Cortex of kidney (tissue), 1 donor: Measurements from ENCODE around the gene CFAP70.
"Not testable (repeated sequence)": the region's sequence is repeated elsewhere in the genome, so short reads cannot be mapped to it uniquely, and the experiment has no call there.

Experiments used
- DNase-seq: peaks from one replicate; lab custom pipeline; 2025; lab: John Stamatoyannopoulos, UW

CFAP70 gene

GRCh38 chr10:73339436-73339835, 19.2 kb downstream of the CFAP70 start:
- DNase-seq = no peak

DNA sequence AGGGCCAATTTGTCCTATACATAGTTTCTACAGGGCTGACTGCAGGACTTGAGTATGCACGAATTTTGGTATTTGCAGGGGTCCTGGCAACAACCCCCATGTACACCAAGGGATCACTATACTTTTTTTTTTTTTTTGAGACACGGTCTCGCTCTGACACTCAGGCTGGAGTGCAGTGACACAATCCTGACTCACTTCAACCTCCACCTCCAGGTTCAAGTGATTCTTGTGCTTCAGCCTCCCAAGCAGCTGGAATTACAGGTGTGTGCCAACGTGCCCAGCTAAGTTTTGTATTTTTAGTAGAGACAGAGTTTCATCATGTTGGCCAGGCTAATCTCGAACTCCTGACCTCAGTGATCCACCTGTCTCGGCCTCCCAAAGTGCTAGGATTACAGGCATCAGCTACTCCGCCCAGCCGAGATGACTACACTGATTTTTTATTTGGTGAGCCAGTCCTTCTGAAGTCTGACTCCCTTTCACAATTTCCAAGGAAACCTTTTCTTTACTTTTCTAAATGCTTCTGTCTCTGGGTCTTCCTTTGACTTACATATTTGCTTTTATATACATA, 19.8 kb downstream of the CFAP70 start:
- DNase-seq = no peak

GRCh38 chr10:73333202-73333601, 25.5 kb downstream of the CFAP70 start:
- DNase-seq = no peak

DNA sequence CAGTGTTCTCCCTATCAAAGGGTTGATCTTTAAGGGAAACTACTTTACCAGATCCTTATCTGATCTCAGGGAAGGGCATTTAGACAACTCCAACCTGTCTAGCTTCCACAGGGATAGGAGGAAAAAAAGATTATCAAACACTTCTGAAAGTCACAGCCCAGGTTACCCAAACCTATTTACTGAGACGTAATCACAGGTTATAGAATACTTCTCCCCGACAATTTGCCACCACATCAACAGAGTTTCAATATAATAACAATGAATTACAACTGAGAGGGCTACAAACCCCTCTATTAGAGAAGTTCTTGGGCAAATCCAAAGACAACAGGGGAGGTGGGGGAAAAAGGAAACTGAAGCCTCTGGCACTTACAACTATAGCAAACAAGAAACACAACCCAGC, 26.3 kb downstream of the CFAP70 start:
- DNase-seq = no peak

DNA sequence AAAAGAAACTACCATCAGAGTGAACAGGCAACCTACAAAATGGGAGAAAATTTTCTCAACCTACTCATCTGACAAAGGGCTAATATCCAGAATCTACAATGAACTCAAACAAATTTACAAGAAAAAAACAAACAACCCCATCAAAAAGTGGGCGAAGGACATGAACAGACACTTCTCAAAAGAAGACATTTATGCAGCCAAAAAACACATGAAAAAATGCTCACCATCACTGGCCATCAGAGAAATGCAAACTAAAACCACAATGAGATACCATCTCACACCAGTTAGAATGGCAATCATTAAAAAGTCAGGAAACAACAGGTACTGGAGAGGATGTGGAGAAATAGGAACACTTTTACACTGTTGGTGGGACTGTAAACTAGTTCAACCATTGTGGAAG, 30.1 kb downstream of the CFAP70 start:
- not testable (repeated sequence) for DNase-seq

GRCh38 chr10:73325290-73325689, 33.4 kb downstream of the CFAP70 start:
- DNase-seq = not testable (repeated sequence)

DNA sequence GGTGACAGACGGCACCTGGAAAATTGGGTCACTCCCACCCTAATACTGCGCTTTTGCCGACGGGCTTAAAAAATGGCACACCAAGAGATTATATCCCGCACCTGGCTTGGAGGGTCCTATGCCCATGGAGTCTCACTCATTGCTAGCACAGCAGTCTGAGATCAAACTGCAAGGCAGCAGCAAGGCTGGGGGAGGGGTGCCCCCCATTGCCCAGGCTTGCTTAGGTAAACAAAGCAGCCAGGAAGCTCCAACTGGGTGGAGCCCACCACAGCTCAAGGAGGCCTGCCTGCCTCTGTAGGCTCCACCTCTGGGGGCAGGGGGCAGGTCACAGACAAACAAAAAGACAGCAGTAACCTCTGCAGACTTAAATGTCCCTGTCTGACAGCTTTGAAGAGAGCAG, 35.1 kb downstream of the CFAP70 start:
- not testable (repeated sequence) for DNase-seq

- DNase-seq = no peak
These were observed 48.2 kb downstream of the CFAP70 start for GRCh38 chr10:73310475-73310874.

DNA sequence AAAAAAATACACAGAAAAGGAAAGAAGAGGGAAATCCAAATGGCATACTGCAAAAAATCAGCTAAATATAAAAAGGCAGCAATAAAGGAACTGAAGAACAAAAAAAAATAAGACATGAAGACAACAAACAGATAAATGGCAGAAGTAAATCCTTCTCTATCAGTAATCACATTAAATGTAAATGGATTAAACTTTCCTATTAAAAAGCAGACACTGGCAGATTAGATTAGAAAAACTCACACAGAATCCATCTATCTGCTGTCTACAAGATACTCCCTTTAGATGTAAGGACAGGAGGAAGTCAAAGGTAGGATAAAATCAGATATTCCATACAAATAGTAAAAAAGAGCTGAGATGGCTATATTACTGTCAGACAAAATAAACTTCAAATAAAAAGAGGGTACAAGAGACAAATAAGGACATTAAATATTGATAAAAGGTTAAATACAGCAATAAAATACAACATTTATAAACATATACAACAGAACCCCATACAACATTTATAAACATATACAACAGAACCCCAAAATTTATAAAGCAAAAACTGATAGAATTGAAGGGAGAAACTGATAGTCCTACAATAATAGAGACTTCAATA, 51.4 kb downstream of the CFAP70 start:
- no peak for DNase-seq

DNA sequence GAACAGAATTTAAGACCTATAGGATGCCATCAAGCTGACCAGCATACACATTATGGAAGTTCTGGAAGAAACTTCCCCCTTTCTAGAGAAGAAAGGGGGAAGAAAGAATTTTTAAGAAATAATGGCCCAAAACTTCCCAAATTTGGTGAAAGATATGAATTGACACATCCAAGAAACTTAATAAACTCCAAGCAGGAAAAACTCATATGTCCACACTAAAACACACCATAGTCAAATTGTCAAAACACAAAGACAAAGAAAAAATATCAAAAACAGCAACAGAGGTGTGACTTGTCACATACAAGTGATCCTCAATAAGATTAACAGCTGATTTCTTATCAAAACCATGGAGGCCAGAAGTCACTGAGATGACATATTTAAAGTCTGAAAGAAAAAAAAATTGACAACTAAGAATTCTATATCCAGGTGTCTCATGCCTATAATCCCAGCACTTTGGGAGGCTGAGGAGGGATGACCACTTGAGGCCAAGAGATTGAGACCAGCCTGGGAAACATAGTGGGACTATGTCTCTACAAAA, 52.4 kb downstream of the CFAP70 start:
- no peak for DNase-seq

- no peak for DNase-seq
These were observed 61.7 kb downstream of the CFAP70 start for GRCh38 chr10:73296946-73297345.

- no peak for DNase-seq
These were observed 65.2 kb downstream of the CFAP70 start for GRCh38 chr10:73293461-73293860.

DNA sequence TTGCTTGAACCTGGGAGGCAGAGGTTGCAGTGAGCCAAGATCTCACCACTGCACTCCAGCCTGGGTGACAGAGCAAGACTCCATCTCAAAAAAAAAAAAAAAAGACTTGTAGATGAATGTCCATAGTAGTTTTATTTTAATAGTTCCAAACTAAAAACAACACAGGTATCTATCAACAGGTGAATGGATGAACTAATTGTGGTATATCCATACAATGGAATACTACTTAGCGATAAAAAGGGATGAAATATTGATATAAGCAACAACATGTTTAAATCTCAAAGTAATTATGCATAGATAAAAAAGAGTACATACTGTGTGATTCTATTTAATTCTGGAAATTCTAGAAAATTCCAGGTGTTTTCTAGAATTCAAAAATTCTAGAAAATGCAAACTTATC, 68.7 kb downstream of the CFAP70 start:
- DNase-seq = no peak

GRCh38 chr10:73287441-73287840, 71.2 kb downstream of the CFAP70 start:
- DNase-seq = no peak

GRCh38 chr10:73281097-73281496, 77.6 kb downstream of the CFAP70 start:
- no peak for DNase-seq

DNA sequence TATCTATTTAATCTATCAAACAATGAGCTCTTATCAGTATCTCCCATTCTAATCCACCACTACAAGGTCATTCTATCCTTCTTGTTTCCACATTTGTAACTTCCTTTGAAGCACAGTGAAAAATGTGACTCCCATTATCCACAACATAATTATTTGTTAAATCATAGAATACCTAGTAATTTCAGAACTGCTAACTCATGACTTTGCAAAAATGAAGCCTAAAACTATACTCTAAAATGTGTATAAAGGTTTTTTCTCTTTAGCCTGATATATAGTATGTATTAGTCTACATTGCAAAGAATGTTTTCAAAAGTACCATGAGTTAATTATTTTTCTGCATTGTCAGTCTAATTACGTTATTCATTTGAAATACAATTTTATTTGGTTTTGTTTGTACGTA, 94.2 kb downstream of the CFAP70 start:
- DNase-seq = no peak

- DNase-seq = no peak
These were observed 94.8 kb downstream of the CFAP70 start for GRCh38 chr10:73263693-73264347.

GRCh38 chr10:73262880-73263555, 95.6 kb downstream of the CFAP70 start:
- no peak for DNase-seq

DNA sequence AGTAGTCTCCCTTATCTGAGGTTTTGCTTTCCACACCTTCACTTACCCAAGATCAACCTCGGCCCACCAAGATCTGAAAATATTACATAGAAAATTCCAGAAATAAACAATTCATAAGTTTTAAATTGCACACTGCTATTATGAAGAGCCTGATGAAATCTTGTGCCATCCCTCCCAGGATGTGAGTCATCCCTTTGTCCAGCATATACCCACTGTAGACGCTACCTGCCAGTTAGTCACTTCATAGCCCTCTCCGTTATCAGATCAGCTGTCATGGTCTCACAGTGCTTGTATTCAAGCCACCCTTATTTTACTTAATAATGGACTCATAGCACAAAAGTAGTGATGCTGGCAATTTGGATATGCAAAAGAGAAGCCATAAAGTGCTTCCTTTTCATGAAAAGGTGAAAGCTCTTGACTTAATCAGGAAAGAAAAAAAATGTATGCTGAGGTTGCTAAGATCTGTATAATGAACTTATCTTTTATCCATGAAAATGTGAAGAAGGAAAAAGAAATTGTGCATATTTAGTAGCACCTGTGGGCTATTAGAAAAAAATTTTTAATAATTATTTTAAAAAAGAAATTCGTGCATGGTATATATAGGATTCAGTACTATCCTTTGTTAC, 96.4 kb downstream of the CFAP70 start:
- DNase-seq = no peak

DNA sequence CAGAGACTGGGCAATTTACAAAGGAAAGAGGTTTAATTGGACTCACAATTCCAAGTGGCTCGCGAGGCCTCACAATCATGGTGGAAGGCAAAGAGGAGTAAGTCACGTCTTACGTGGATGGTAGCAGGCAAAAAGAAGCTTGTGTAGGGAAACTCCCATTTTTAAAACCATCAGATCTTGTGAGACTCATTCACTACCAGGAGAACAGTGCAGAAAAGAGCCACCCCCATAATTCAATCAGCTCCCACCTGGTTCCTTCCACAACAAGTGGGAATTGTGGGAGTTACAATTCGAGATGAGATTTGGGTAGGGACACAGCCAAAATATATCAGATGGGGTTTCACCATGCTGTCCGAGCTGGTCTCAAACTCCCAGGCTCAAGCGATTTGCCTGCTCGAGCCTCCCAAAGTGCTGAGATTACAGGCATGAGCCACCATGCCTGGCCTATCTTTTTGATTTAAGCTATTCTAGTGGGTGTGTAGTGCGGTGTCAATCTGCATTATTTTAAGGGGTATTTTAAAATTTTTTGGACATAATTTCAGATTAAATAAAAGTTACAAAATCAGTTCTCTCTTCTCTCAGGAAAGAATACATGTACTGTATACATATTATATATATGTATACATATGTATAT, 97.2 kb downstream of the CFAP70 start:
- DNase-seq = no peak

GRCh38 chr10:73258612-73259011, 100.1 kb downstream of the CFAP70 start:
- DNase-seq = not testable (repeated sequence)

- DNase-seq = no peak
These were observed 105.5 kb downstream of the CFAP70 start for GRCh38 chr10:73253225-73253555.
